Occipital lobe (tissue), 2 donors: ENCODE measurements around the gene SET. TPM values are rescaled to one million over a fixed set of nuclear protein-coding genes. Genes with fewer than 3 reads are reported as not detected.
"Not testable (repeated sequence)": the region's sequence is repeated elsewhere in the genome, so short reads cannot be mapped to it uniquely, and the experiment has no call there.

ENCODE experiments used
- DNase-seq: peaks from one replicate; lab custom pipeline; 2025; lab: John Stamatoyannopoulos, UW
- total RNA-seq: library from RNA; depleted of rRNA; stranded (reverse); fragments of >200 nt; gene quantifications from one replicate; pipeline ENCODE4 v1.2.3, GENCODE V29; 2014

The SET gene, protein sequence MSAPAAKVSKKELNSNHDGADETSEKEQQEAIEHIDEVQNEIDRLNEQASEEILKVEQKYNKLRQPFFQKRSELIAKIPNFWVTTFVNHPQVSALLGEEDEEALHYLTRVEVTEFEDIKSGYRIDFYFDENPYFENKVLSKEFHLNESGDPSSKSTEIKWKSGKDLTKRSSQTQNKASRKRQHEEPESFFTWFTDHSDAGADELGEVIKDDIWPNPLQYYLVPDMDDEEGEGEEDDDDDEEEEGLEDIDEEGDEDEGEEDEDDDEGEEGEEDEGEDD
- total RNA-seq, result 849 TPM

DNA sequence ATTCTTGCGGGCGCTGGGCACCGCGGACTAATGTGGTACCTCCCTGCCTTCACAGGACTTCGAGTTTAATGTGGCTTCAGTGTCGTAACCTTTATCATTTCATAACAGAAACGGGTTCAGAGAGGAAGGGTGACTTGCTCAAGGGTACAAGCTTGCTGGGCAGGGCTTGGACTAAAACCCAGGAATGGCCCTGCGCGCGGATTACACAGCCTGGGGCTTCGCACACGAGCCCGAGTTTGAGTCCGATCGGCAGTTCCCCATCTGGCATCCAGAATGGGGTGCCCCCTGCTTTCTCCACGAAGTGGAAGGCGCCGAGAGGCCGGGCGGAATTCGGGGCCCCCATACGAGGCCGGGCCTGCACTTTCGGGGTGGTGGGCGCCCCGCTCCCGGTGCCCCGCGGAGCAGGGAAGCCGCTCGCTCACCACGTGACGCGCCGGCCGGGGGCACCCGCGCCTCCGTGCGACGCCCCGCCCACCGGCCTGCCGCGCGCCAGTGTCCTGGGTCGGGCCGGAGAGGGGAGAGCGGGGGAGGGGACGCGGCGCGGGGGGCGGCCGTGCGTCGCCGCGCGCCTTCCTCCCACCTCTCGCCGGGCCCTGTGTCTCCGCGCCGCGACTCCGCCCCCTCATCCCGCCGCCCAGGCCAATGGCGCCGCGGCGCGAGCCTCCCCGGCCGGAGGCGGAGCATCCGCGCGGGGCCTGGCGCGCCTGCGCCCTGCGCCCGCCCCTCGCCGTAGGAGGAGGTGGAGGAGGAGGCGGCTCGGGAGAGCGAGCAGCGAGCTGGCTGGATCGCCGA lies at the start of gene SET:
SET (plus strand) TSS at position 722 of the 792 bp plus-strand sequence. CDS start 361 bp downstream, outside the sequence.
- DNase-seq, result peak; percentile 92

DNA sequence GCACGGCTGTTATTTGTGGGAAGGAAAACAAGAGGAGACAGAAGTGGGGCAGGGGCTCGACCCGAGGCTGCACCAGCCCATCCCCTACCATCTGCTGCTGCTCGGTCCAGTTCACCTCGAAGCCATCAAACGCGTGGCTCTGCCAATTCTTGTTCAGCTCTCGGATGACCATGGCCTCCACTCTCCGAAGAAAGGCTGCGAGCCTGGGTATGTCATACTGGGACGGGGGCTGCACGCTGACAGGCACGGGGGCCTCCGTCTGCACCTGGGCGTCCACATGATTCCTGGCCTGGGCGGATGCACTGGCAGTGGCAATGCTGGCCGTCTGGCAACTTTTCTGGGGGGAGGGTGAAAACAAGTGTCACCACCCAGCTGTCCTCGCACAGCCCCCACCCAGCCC lies 48.4 kb upstream of the SET start:
- no peak for DNase-seq

DNA sequence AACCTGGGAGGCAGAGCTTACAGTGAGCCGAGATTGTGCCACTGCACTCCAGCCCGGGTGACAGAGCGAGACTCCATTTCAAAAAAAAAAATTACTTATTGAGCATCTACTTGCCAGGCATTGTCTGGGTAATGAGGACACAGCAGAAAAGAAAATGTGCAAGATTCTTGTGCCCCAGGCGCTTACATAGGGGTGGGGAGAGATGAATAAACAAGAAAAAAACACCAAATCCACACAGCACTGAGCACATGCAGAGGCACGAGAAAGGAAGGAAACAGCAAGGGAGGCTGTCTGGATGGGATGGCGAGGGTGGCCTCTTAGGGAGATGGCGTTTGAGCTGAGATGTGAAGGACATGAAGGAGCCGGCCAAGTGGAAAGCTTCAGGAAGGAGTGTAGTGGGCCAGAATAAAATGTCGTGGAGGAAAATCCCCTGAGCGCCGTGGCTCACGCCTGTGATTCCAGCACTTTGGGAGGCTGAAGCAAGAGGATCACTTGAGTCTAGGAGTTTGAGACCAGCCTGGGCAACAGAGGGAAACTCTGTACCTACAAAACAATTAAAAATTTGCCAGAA lies 46.3 kb upstream of the SET start:
- no peak for DNase-seq

DNA sequence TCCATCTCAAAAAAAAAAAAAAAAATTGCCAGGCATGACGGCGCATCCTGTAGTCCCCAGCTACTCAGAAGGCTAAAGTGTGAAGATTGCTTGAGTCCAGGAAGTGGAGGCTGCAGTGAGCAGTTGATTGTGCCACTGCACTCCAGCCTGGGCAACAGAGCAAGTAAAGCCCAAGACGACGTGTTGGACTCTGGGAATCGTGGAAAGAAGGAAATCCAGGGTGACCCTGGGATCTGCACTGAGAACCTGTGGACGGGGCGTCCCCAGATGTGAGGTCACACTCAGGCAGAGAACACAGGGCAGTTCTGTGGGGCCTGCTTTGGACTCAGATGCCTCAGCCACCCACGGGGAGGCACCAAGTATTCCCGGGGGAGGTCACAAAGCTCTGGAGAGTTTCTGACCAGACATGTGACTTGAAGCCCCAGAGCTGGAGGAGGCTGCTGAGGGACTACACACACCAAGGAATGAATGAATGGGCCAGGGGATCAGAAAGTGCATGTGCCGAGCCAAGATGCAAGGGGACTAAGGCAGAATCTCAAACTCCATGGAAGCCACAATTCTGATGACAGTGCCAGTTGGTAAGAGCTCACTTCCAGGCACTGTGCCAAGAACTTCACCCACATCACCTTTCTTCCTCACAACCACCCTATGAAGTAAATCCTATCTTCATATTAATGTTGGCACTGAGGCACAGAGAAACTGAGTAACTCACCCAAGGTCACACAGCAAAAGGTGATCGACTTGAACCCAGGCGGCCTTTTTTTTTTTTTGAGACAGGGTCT lies 45.3 kb upstream of the SET start:
- DNase-seq, result no peak

DNA sequence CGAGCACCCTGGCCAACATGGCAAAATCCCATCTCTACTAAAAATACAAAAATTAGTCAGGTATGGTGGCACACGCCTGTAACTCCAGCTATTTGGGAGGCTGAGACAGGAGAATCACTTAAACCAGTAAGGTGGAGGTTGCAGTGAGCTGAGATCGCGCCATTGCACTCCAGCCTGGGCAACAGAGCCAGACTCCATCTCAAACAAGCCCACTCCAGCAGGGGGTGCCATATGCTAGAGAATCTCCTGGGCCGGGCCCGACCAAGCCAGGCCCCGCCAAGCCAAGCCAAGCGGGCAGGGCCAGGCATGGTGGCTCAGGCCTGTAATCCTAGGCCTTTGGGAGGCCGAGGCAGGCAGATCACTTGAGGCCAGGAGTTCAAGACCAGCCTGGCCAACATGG lies 40.8 kb upstream of the SET start:
- not testable (repeated sequence) for DNase-seq

DNA sequence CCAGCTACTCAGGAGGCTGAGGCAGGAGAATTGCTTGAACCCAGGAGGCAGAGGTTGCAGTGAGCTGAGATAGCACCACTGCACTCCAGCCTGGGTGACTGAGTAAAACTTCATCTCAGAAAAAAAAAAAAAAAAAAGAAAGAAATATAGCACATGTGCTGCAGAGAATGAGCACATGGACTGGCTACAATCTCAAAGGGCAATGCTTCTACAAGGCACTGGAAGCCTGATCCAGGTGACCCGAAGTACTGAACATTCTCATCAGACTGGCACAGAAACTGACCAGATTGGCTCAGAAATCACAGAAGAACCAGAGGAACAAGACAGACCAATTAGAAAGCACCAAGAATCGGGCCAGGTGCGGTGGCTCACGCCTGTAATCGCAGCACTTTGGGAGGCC lies 37.2 kb upstream of the SET start:
- DNase-seq, result no peak

DNA sequence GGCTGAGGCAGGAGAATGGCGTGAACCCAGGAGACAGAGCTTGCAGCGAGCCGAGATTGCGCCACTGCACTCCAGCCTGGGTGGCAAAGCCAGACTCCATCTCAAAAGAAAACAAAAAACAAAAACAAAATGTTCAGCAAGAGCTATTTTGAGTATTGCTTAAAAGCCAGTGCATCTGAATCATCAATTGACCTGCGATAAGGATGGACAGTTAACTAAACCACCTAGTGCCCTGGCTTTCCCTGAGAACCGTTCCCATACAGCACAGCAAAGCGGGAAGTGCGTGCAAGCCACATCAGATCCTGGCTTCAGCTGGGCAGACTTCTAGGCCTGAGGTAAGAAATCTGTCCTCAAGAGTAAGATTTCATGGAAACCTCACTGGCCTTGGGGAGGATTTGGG lies 35.1 kb upstream of the SET start:
- DNase-seq, result no peak

DNA sequence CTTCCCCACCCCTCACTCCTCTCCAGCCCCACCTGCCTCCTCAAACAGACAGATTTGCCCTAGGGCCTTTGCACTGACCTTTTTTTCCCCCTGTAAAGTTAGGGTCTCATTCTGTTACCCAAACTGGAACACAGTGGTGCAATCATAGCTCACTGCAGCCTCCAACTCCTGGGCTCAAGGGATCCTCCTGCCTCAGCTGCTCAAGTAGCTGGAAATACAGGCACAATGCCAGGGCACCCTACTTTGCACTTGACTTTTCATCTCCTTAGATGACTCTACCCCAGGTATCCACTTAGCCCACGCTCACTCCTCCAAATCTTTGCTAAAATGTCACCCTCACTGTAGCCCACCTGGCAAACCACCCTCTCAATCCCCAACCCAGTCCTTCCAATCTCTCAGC lies 34.5 kb upstream of the SET start:
- no peak for DNase-seq

DNA sequence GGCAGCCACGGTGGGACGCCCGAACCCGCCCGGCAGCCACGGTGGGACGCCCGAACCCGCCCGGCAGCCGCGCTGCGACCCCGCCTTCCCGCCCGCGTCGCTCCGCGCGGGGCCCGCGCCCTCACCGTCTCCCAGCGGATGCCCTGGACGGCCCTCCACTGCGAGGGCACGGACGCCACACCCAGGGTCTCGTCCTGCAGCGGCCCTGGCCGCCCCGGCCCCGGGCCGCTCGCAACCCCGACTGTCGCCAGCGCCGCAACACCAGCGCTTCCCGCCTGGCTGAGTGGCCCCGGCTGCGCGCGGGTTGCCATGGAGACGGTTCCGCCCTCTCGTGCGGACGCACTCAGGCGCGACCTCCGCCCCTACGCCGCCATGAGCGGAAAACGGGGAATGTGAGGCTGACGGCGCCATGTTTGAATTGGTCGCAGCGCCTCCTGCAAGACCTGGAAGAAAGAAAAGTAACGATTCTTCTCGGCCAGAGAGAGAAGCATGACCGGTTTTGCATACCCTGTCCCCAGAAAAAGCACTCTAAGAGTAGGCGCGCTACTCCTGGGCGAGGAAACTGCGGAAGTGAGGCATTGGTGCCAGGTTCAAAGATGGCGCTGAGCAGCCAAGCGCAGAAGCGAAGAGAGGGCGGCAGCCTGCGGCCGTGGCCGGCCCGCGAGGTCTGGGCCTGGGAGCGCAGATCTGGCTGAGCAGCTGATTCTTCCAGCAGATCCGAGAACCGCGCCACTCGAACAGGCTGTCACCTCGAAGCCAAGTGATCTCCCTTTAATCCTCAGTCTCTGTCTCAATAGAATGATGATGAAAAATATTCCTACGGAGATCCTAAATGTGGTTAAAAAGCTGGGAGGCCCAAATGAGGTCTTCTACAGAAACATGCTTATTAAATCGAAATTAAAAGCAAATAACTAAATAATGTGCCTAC lies 32.3 kb upstream of the SET start, which contains the start of gene DYNC2I2:
DYNC2I2 (minus strand) TSS at position 432 of the 928 bp plus-strand sequence; CDS start at position 311, 121 bp downstream.
- DNase-seq, result peak; percentile 87

DNA sequence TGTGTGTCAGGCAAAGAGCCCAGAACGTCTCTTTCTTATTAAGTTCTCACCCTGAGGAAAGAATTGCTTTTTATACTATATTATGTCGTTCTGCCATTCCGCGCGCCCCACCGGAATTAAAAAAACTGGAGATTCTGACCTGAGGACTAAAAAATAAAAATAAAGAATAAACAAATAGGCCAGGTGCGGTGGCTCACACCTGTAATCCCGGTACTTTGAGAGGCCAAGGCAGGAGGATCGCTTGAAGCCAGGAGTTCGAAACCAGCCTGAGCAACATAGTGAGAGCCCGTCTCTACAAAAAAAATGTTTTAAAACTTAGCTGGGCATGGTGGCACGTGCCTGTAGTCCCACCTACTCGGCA lies 31.7 kb upstream of the SET start:
- no peak for DNase-seq

DNA sequence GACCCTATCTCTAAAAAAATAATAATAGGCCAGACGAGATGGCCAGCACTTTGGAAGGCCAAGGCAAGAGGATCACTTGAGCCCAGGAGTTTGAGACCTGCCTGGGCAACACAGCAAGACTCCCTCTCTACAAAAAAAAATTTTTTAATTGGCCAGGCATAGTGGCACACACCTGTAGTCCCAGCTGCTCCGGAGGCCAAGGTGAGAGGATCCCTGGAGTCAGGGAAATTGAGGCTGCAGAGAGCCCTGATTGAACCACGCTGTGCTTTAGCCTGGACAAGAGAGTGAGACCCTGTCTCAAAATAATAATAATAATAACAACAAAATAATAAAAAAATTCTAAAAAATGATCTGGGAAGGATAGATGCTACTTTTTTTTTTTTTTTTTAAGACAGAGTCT lies 31.2 kb upstream of the SET start:
- no peak for DNase-seq

DNA sequence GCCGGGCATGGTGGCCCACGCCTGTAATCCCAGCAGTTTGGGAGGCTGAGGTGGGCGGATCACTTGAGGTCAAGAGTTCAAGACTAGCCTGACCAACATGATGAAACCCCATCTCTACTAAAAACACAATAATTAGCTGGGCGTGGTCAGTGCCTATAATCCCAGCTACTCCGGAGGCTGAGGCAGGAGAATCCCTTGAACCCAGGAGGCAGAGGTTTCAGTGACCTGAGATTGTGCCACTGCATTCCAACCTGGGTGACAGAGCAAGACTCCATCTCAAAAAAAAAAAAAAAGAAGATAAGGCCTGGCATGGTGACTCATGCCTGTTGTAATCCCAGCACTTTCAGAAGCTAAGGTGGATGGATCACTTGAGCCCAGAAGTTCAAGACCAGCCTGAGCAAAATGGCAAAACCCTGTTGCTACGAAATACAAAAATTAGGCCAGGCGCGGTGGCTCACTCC lies 22.5 kb upstream of the SET start:
- DNase-seq, result not testable (repeated sequence)

DNA sequence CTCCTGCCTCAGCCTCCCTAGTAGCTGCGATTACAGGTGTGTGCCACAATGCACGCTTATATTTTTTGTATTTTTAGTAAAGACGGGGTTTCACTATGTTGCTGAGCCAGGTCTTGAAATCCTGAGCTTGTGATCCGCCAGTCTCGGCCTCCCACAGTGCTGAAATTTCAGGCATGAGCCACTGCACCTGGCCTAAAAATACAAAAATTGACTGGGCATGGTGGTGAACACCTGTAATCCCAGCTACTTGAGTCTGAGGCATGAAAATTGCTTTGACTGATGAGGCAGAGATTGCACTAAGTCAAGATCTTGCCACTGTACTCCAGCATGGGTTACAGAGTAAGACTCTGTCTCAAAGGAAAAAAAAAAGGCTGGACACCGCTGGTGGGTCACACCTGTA lies 19.2 kb upstream of the SET start:
- DNase-seq, result no peak

DNA sequence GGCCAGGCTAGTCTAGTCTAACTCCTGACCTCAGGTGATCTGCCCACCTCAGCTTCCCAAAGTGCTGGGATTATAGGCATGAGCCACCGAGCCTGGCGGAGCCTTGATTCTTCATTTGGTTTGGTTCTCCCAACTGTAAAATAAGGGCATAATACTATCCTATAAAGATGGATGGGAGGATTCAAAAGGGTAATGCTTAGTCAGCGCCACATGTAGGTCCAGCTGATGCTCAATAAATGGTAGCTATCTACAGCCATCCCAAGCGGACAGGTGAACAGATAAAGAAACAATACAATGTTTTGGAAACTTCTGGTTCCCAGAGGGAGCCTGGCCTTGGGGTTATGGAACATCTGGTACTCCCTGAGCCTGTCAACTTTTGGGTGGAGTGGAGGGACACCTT lies 13.6 kb upstream of the SET start:
- DNase-seq, result no peak

DNA sequence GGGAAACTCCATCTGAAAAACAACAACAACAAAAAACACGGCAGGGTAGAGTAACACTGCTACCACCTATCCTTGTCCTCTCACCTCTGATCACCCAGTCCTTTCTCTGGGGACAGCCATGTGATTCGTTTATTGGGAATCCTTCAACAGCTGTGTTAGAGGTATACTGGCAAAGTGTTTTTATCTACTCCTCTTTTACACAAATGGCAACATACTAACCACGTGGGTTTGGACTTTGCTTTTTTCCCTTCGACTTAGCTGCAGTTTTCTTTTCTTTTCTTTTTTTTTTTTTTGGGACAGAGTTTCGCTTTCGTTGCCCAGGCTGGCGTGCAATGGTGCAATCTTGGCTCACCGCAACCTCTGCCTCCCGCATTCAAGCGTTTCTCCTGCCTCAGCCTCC lies 11.2 kb upstream of the SET start:
- no peak for DNase-seq

DNA sequence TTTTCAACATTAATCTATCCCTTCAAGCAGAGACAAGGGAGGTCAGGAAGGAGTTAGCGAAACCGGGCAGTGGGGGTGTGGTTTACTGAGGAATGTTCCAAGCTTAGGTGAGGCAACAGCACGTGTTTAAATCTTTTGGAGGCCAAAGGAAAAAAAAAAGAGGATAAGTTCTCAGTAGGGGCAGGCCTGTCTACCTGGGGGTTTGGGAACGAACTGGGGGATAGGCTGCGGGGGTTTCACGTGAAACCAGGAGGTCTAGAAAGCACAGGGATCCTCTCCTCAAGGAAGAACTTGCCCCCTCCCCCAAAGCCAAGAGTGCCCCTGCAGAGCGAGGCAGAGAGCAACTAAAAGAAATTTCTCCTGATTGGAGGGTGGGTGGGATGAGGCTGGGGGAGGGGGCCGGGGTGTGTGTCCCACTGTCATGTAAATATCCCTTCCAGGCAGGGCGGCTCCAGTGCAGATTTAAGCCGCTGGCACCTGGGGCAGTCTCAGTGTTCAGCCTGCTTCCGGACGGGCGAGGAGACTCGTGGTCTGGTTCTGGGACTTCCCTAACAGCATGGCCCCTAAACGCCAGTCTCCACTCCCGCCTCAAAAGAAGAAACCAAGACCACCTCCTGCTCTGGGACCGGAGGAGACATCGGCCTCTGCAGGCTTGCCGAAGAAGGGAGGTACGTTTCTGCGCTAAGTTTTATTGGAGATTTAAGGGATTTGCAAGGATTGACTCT lies 5.5 kb upstream of the SET start:
- no peak for DNase-seq

DNA sequence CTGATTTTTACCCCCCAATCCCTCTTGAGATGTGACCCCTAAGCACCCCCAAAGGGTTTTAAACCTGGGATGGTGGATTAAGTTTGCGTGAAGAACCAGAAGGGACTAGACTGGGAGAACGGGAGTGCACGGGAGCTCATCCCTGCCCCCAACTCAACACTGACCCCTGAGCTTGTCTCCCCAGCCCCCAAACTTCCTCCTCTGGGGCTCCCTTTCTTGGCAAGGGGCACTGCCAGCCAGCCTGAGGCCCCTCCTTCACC lies 5.0 kb upstream of the SET start:
- DNase-seq, result no peak

DNA sequence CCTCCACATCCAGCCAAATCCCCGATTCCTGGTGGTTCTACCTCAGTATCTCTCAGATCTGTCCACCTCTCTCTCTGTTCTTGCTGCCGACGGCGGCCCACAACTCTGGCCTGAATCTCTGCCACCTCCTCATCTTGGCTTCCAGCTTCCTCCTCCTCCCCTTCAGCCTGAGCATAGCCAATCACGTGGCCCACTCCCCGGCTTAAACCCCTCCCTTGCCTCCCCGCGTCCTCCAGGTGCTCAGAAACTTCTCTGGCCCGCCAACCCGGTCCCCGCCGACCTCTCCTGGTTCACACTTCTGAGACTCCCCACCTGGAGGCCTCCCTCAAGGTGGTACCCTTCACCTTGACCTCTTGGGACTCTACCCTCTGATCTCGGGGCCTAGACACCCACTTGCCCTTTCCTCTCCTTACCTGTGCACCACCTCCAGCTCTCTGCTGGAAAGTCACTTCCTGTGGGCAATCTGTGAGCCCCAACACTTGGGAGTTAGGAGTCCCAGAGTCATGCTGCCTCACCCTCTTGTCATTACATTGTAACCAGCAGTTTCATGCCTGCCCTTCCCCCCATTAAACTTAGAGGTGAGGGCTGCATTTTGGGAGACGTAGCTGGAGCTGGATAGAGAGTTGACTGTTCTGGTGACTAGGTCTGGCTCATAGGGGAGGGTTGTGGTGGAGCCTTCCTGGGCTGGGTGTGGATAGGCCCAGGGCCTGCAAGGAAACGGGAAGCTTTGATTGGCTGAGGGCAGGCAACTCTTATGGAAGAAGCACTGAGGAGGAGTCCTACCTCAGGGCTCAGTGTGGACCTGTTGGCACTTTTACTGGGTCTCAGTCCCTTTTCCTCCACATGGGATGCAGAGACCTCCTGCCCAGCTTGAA lies 4.5 kb upstream of the SET start:
- DNase-seq, result no peak
